RWPE1 (cell line): ENCODE results near the gene B3GALT5.

Experiments used
- CTCF ChIA-PET: fragments of 350-600 bp; sonication (Branson Sonifier 250); formaldehyde crosslinking; extraction: SDS; loops from one replicate; lab custom pipeline; 2021; lab: Yijun Ruan, JAX
- POLR2A ChIA-PET: fragments of 400-600 bp; formaldehyde crosslinking; extraction: SDS; loops from one replicate; lab custom pipeline; 2020; ENCODE audit warnings: antibody characterized with exemption; ENCODE audit not compliant: low non-redundant PET; lab: Yijun Ruan, JAX
- DNase-seq: peaks from one replicate; pipeline ENCODE4 v3.0.0; 2012; ENCODE audit warnings: low spot score
- H3K27ac ChIP-seq: fragments of 450-650 bp; 2 replicates; pipeline ENCODE4 v1.5.1; 2017
- TF ChIP-seq, protein P1 (sequence below): fragments of 450-650 bp; conservative IDR thresholded peaks from 2 replicates; pipeline ENCODE4 v1.5.1; 2017; ENCODE audit warnings: low read depth, mild to moderate bottlenecking

The B3GALT5 gene

DNA sequence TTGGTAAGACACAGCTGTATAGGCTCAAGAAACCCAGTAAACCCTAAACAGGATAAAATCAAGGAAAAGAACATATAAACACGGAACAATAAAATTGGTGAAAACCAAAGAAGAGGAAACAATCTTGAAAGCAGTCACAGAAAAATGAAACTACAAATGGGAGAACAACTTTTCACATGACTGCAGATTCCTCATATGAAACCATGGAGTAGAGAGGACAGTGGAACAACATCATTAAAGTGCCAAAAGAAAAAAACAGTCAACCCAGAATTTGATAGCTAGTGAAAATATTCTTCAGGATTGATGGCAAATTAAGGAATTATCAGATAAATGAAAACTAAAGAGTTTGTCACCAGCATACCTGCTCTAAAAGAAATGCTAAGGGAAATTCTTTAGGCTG is 23.9 kb upstream of the B3GALT5 start:
- H3K27ac ChIP-seq, result no peak overlapping the region
- TF ChIP-seq, protein P1, sequence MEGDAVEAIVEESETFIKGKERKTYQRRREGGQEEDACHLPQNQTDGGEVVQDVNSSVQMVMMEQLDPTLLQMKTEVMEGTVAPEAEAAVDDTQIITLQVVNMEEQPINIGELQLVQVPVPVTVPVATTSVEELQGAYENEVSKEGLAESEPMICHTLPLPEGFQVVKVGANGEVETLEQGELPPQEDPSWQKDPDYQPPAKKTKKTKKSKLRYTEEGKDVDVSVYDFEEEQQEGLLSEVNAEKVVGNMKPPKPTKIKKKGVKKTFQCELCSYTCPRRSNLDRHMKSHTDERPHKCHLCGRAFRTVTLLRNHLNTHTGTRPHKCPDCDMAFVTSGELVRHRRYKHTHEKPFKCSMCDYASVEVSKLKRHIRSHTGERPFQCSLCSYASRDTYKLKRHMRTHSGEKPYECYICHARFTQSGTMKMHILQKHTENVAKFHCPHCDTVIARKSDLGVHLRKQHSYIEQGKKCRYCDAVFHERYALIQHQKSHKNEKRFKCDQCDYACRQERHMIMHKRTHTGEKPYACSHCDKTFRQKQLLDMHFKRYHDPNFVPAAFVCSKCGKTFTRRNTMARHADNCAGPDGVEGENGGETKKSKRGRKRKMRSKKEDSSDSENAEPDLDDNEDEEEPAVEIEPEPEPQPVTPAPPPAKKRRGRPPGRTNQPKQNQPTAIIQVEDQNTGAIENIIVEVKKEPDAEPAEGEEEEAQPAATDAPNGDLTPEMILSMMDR, result no peak
- no peak for DNase-seq
- ChIA-PET CTCF (no interaction called here), POLR2A (no interaction called here)

DNA sequence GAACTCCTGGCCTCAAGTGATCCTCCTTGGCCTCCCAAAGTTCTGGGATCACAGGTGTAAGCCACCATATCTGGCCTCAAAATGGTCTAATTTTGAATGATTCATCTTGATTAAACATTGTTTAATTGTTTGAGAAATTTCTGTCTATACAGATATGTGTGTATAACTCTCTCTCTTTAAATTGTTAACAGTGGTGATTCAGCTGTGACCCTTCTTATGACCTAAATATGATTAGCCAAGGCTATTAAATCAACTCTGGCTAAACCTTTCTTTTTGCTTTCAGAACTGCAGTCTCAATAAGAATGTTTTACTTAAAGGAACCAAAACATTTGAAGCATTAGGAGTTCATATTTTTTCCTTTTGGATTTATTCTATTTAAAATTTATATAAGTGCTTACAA is 19.2 kb upstream of the B3GALT5 start:
- no peak overlapping the region for H3K27ac ChIP-seq
- ChIA-PET CTCF (no interaction called here), POLR2A (no interaction called here)
- TF ChIP-seq, protein P1, result no peak
- no peak for DNase-seq

DNA sequence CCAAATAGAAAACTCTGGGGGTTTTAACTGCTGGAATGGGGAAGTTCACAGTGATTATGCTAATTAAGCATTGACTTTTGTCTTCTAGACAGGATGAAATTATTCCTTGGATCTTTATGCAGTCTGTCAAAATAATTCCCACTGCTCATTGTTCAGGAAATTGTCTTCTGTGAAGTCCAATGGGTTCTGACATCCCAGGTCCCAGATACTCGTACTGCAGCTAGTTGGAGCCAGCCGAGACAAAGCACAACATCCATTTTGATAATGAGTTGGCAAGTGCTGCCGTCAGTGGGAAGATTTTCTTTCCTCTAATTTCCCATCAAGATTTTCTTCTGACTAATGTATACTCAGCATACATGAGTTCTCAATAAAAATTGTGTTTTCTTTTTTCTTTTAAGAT is 17.3 kb upstream of the B3GALT5 start:
- TF ChIP-seq, protein P1, result no peak
- CTCF ChIA-PET, result no interaction called here
- H3K27ac ChIP-seq, result no peak overlapping the region
- no peak for DNase-seq
- POLR2A ChIA-PET, result no interaction called here

DNA sequence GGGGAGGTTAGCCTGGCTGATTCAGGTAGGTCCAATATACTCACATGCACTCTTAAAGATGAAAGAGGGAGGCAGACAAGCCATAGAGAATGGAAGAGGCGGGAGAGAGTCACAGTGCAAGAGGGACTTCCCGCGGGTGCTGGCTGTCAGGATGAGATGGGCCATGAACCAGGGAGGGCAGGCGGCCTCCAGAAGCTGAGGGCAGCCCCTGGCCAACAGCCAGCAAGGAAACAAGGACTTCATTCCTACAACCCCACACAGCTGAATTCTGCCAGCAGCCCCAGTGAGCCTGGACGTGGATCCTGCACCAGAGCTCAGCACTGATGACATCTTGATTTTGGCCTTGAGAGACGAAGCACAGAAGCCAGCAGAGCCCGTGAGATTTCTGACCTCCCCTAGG is 15.1 kb upstream of the B3GALT5 start:
- TF ChIP-seq, protein P1, result no peak
- no peak for DNase-seq
- POLR2A ChIA-PET, result no interaction called here
- CTCF ChIA-PET, result no interaction called here
- H3K27ac ChIP-seq, result no peak overlapping the region

DNA sequence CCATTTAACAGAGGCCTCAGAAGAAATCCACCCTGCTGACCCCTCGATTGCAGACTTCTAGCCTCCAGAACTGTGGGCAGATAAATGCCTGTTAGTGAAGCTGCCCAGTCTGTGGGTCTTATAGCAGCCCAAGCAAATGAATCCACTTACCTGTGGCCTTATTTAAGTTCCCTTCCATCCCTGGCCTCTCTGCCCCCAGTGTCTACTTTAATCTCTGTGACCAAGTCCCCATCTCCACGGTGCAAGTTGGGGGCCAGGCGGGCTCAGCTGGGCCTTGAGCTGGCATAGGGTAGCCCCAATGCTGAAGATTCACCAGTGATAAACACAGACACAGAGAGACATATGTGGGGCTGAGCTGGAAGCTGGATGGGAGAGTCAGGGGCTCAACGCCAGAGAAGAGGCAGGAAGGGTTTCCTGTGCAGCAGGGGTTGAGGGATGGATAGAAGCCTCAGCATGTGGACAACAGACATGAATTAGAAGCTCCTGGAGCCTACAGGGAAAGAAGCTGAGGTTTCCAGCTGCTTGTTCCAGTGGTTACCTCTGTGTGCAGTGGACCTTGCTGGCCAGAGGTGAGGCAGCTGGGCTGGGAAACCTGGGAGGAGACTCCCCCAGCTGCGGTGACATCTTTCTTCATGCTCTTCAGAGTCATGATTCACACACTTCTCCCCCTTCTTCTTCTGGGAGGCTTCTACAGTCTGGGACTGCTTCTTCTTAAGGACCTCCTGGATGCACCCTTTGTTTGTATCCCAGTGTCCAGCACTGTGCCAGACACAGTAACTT is 13.4 kb upstream of the B3GALT5 start:
- ChIA-PET CTCF (interaction anchor here (0.6 kb wide), 1 partner anchor 267 kb away, joined by 3 read pairs; no protein-coding TSS in a partner anchor), POLR2A (no interaction called here)
- DNase-seq, result no peak
- H3K27ac ChIP-seq, result no peak overlapping the region
- TF ChIP-seq, protein P1, result no peak

DNA sequence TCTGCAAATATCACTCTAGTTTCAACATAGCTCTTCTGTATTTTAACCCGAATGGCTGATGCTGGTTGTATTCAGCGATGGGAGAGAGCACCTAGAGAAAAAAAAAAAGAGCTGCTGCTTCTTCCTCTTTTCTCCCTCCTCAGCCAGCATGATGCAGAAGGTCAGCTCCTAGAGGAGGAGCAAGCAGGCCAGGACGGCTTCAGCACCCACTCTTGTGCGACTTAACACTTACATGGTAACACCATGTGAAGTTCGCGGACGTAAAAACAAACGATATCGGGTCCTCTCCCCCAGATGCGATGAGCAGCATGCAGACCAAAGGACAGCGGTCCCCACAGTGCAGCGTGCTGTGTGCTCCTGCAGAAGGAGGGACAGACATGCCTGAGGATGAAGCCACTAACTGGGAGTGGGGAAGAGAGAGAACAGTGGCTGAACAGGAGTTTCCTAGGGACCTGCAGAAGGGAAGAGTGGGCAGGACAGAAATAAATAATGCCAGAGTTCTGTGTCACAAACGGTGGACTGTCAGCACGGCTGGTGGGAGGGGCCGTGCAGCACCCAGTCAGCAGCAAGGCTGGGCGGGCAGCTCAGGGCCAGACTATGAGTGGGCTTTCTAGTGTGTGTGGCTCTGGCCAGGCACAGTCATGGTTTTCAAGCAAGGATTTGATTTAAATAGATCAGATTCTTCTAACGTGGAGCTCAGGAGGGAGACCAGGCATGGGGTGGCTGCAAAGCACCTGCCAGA is 11.4 kb upstream of the B3GALT5 start:
- TF ChIP-seq, protein P1, result no peak
- CTCF ChIA-PET, result interaction anchor here (0.6 kb wide), 1 partner anchor 1862 kb away, joined by 3 read pairs; no protein-coding TSS in a partner anchor
- POLR2A ChIA-PET, result no interaction called here
- H3K27ac ChIP-seq, result no peak overlapping the region
- no peak for DNase-seq
